Measurements from ENCODE around the gene CACNA2D3.

The CACNA2D3 gene

DNA sequence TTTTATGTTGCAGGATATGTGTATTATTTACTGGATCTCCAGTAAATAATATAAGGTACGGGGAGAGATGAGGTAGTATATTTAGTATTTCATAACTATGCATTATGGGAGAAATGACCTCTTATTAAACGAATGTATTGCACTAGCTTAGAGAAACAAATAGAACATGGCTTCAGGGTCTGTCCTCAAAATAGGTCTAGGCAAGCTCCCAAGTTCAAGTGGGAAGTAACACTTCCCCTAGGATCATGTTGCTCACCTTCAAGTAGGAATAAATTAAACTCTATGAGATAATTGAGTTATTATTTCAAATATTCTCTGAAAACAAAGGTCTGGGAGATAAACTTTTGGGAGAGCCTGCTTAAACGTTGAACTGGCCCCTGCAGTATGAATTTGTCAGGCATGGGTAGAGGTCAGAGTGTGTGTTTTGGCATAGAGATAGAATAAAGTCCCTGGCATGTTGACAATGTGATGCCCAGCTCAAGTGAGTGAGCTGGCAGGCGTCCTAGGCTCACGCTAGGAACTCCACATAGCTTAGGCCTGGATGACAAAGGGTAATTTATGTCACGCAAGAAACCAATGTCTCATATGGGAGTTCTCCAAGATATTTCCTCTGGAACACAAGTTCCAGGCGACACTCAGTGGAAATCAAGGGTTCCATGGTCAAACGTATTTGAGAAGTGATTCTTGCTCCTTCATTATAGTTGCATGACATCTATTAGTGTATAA lies 236.8 kb downstream of the CACNA2D3 start:
- Histone ChIP-seq H3K4ac (ENCODE audit: low read depth, low read length) (no peak overlapping the region), H2BK120ac (ENCODE audit: low read depth, low read length) (no peak overlapping the region), H3K23ac (ENCODE audit: low read length) (no peak overlapping the region), H3K27me3 (ENCODE audit: insufficient read depth, low read length, poor library complexity) (no peaks in the 10 kb centered on the region), H3K4me3 (ENCODE audit: low read length) (no peak overlapping the region), H3K18ac (ENCODE audit: low read length) (no peak overlapping the region), H3K36me3 (ENCODE audit: control insufficient read depth, insufficient read depth, low read length) (no peaks in the 10 kb centered on the region), H3K56ac (ENCODE audit: low read length) (no peak overlapping the region), H3K27ac (ENCODE audit: low read depth, low read length) (no peak overlapping the region), H3K4me2 (ENCODE audit: low read length) (no peak overlapping the region), H2BK15ac (replicated peaks; ENCODE audit: low read depth) (no peak overlapping the region), H3K9ac (ENCODE audit: low read length) (no peak overlapping the region), H3K79me1 (ENCODE audit: low read length) (no peaks in the 10 kb centered on the region), H3K4me1 (ENCODE audit: control insufficient read depth, low read depth, low read length) (no peaks in the 10 kb centered on the region), H4K8ac (ENCODE audit: low read depth, low read length) (no peak overlapping the region), H2BK5ac (ENCODE audit: low read length) (no peak overlapping the region), H3K79me2 (ENCODE audit: control insufficient read depth, insufficient read depth, low read length) (no peaks in the 10 kb centered on the region), H4K5ac (ENCODE audit: low read length) (no peak overlapping the region), H2AK5ac (ENCODE audit: low read length) (no peak overlapping the region)
- WGBS (ENCODE audit: extremely low coverage, insufficient coverage, low lambda C conversion rate) = 100% methylated on average over 1 of the region's 8 CpGs
- no peak for DNase-seq

DNA sequence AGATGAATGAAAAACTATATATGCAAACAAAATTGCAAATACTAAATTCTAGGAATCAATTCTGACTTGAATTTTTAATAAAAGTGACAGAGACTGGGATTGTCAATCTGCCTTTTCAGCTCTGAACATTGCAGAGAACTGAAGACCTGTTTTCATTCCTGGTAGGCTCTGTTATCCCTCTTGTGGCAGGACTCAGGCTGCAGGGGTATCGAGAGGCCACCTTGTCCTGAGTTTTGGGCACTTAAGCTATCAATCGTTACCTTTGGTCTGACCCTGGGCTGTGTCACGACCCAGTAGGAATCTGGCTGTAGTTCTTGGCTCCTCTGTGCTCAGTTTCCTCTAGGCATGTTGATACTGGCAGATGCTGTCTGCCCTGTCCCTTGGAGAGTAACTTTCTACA lies 238.0 kb downstream of the CACNA2D3 start:
- WGBS (ENCODE audit: extremely low coverage, insufficient coverage, low lambda C conversion rate) = no CpG with 5 or more reads among the region's 3 CpGs
- H3K4me3 ChIP-seq (ENCODE audit: low read length) = no peak overlapping the region

GRCh38 chr3:54361746-54362283 lies 239.5 kb downstream of the CACNA2D3 start:
- H2AK5ac ChIP-seq (ENCODE audit: low read length) = no peak overlapping the region
- H3K27ac ChIP-seq (ENCODE audit: low read depth, low read length) = no peak overlapping the region
- no peak overlapping the region for H4K8ac ChIP-seq (ENCODE audit: low read depth, low read length)
- no peak overlapping the region for H3K4ac ChIP-seq (ENCODE audit: low read depth, low read length)
- no peak overlapping the region for H2BK120ac ChIP-seq (ENCODE audit: low read depth, low read length)
- no peak overlapping the region for H3K18ac ChIP-seq (ENCODE audit: low read length)
- H3K79me1 ChIP-seq (ENCODE audit: low read length) = no peaks in the 10 kb centered on the region
- H3K4me1 ChIP-seq (ENCODE audit: control insufficient read depth, low read depth, low read length) = no peaks in the 10 kb centered on the region
- H3K56ac ChIP-seq (ENCODE audit: low read length) = no peak overlapping the region
- no peak overlapping the region for H3K4me2 ChIP-seq (ENCODE audit: low read length)
- H3K36me3 ChIP-seq (ENCODE audit: control insufficient read depth, insufficient read depth, low read length) = no peaks in the 10 kb centered on the region
- no peak overlapping the region for H2BK15ac ChIP-seq (replicated peaks; ENCODE audit: low read depth)
- no peaks in the 10 kb centered on the region for H3K79me2 ChIP-seq (ENCODE audit: control insufficient read depth, insufficient read depth, low read length)
- H3K23ac ChIP-seq (ENCODE audit: low read length) = no peak overlapping the region
- DNase-seq = no peak
- no peak overlapping the region for H2BK5ac ChIP-seq (ENCODE audit: low read length)
- no peak overlapping the region for H3K4me3 ChIP-seq (ENCODE audit: low read length)
- no peaks in the 10 kb centered on the region for H3K27me3 ChIP-seq (ENCODE audit: insufficient read depth, low read length, poor library complexity)
- WGBS (ENCODE audit: extremely low coverage, insufficient coverage, low lambda C conversion rate) = no CpG with 5 or more reads among the region's 7 CpGs
- H3K9ac ChIP-seq (ENCODE audit: low read length) = no peak overlapping the region
- H4K5ac ChIP-seq (ENCODE audit: low read length) = no peak overlapping the region

More for the DNA sequence above, 238.0 kb downstream of the CACNA2D3 start:
- Histone ChIP-seq H3K4ac (ENCODE audit: low read depth, low read length) (no peak overlapping the region), H3K9ac (ENCODE audit: low read length) (no peak overlapping the region), H2BK120ac (ENCODE audit: low read depth, low read length) (no peak overlapping the region), H3K27ac (ENCODE audit: low read depth, low read length) (no peak overlapping the region), H3K23ac (ENCODE audit: low read length) (no peak overlapping the region), H2BK5ac (ENCODE audit: low read length) (no peak overlapping the region), H2AK5ac (ENCODE audit: low read length) (no peak overlapping the region), H3K18ac (ENCODE audit: low read length) (no peak overlapping the region), H4K8ac (ENCODE audit: low read depth, low read length) (no peak overlapping the region), H3K4me1 (ENCODE audit: control insufficient read depth, low read depth, low read length) (no peaks in the 10 kb centered on the region), H3K56ac (ENCODE audit: low read length) (no peak overlapping the region), H3K4me2 (ENCODE audit: low read length) (no peak overlapping the region), H3K36me3 (ENCODE audit: control insufficient read depth, insufficient read depth, low read length) (no peaks in the 10 kb centered on the region), H3K79me2 (ENCODE audit: control insufficient read depth, insufficient read depth, low read length) (no peaks in the 10 kb centered on the region), H3K79me1 (ENCODE audit: low read length) (no peaks in the 10 kb centered on the region), H4K5ac (ENCODE audit: low read length) (no peak overlapping the region), H3K27me3 (ENCODE audit: insufficient read depth, low read length, poor library complexity) (no peaks in the 10 kb centered on the region), H2BK15ac (replicated peaks; ENCODE audit: low read depth) (no peak overlapping the region)
- DNase-seq = peak; percentile 47

DNA sequence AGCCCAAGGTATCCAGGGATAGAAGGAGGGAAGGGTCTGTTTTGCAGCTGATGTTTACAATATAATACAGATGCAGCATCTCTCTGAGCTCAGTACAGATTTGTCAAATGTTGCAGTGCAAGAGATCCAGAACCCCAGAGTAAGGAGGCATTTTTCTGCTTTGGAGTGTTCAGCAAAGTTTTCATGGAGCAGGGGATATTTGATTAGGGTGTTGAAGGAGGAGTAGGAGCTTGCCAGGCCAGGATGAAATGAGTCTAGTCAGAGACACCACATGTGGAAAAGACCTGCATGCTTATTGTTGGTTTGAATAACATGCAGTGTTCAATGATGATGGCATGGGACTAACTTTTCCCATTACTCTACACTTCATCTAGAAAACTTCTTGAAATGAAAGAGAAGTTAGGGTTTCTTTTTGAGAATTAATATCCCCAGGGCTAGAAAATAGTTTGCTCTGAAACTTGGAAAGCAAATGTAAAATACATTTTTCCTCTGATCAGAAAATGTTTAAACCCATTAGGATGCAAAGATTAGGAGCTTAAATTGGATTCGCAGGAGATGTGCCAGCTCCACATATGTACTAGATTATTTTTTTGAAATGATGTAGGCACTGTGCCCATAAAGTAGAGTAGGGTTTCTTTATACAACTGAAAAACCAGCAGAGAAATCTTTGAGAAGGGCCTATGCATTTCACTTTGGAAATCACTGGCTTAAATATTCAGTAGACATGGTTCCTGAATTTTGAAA lies 243.8 kb downstream of the CACNA2D3 start:
- no peak overlapping the region for H4K5ac ChIP-seq (ENCODE audit: low read length)
- H3K79me1 ChIP-seq (ENCODE audit: low read length) = no peaks in the 10 kb centered on the region
- H3K27me3 ChIP-seq (ENCODE audit: insufficient read depth, low read length, poor library complexity) = no peaks in the 10 kb centered on the region
- no peak overlapping the region for H3K4ac ChIP-seq (ENCODE audit: low read depth, low read length)
- no peaks in the 10 kb centered on the region for H3K79me2 ChIP-seq (ENCODE audit: control insufficient read depth, insufficient read depth, low read length)
- no peak overlapping the region for H2AK5ac ChIP-seq (ENCODE audit: low read length)
- no peak overlapping the region for H4K8ac ChIP-seq (ENCODE audit: low read depth, low read length)
- DNase-seq = no peak
- no peak overlapping the region for H2BK15ac ChIP-seq (replicated peaks; ENCODE audit: low read depth)
- no CpG with 5 or more reads among the region's 1 CpG for WGBS (ENCODE audit: extremely low coverage, insufficient coverage, low lambda C conversion rate)
- no peaks in the 10 kb centered on the region for H3K4me1 ChIP-seq (ENCODE audit: control insufficient read depth, low read depth, low read length)
- H2BK120ac ChIP-seq (ENCODE audit: low read depth, low read length) = no peak overlapping the region
- no peak overlapping the region for H3K4me2 ChIP-seq (ENCODE audit: low read length)
- H3K9ac ChIP-seq (ENCODE audit: low read length) = no peak overlapping the region
- no peak overlapping the region for H3K27ac ChIP-seq (ENCODE audit: low read depth, low read length)
- H2BK5ac ChIP-seq (ENCODE audit: low read length) = no peak overlapping the region
- H3K36me3 ChIP-seq (ENCODE audit: control insufficient read depth, insufficient read depth, low read length) = no peaks in the 10 kb centered on the region
- no peak overlapping the region for H3K18ac ChIP-seq (ENCODE audit: low read length)
- no peak overlapping the region for H3K23ac ChIP-seq (ENCODE audit: low read length)
- no peak overlapping the region for H3K56ac ChIP-seq (ENCODE audit: low read length)
- H3K4me3 ChIP-seq (ENCODE audit: low read length) = no peak overlapping the region

GRCh38 chr3:54366839-54367238 lies 244.5 kb downstream of the CACNA2D3 start:
- Histone ChIP-seq H3K27me3 (ENCODE audit: insufficient read depth, low read length, poor library complexity) (no peaks in the 10 kb centered on the region), H3K4me3 (ENCODE audit: low read length) (no peak overlapping the region), H3K4me1 (ENCODE audit: control insufficient read depth, low read depth, low read length) (no peaks in the 10 kb centered on the region), H3K9ac (ENCODE audit: low read length) (no peak overlapping the region), H3K23ac (ENCODE audit: low read length) (no peak overlapping the region), H2AK5ac (ENCODE audit: low read length) (no peak overlapping the region), H3K79me2 (ENCODE audit: control insufficient read depth, insufficient read depth, low read length) (no peaks in the 10 kb centered on the region), H3K79me1 (ENCODE audit: low read length) (no peaks in the 10 kb centered on the region), H3K36me3 (ENCODE audit: control insufficient read depth, insufficient read depth, low read length) (no peaks in the 10 kb centered on the region), H2BK120ac (ENCODE audit: low read depth, low read length) (no peak overlapping the region), H3K27ac (ENCODE audit: low read depth, low read length) (no peak overlapping the region), H3K4ac (ENCODE audit: low read depth, low read length) (no peak overlapping the region), H2BK5ac (ENCODE audit: low read length) (no peak overlapping the region), H3K56ac (ENCODE audit: low read length) (no peak overlapping the region), H3K18ac (ENCODE audit: low read length) (no peak overlapping the region), H4K5ac (ENCODE audit: low read length) (no peak overlapping the region), H3K4me2 (ENCODE audit: low read length) (no peak overlapping the region), H2BK15ac (replicated peaks; ENCODE audit: low read depth) (no peak overlapping the region), H4K8ac (ENCODE audit: low read depth, low read length) (no peak overlapping the region)
- DNase-seq = no peak
- no CpG with 5 or more reads among the region's 3 CpGs for WGBS (ENCODE audit: extremely low coverage, insufficient coverage, low lambda C conversion rate)
